Measurements from ENCODE around the gene BRME1. TPM values are rescaled to one million over a fixed set of nuclear protein-coding genes. Genes with fewer than 3 reads are reported as not detected.

BRME1 gene
- total and polyA plus RNA-seq, 2 of the 13 experiments (the other 11 are each of a cell fraction or from before 2014, with no cell fraction given) = 0.74 to 1.5 TPM

DNA sequence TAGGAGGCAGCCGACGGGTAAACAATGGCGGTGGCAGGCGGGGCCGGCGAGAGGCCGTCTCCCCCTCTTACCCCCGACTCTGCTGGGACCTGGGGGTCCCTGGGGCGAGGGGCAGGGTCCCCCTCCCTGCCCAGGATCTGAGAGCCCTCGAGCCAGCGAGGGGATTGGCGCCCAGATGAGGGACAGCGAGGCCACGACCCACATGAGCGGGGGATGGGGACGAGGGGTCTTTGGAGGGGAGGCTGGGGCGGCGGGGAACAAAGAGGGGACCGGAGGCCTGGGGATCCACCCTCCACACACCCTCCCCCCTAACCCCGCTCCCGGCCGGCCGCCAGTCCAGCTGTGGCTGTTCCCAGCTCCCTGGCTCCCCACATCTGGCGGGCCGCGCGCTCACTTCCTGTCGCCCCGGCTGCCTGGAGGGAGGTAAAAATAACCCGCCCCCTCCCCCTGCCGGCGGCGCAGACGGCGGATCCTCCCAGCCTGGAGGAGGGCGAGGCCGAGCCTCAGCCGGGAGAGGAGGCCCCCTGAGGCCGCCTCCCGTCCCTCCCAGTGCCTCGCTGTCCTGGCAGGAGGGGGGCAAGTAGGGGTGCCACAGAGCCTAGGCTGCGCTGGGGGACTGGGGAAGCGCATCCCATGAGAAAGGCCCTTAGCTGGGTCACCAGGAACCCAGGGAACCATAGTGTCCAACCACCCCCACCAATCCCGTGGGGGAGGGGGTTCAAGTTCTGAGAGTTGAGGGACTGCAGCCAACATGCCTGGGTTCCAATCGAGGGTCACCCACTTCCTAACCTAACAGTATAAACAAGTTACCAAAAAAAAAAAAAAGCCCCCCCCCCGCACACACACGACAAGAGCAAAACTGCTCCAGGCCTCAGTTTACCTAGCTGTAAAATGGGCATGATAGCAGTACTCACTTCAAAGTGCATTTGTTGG is 58.2 kb downstream of the BRME1 start (continued):
- TF ChIP-seq, protein P1, sequence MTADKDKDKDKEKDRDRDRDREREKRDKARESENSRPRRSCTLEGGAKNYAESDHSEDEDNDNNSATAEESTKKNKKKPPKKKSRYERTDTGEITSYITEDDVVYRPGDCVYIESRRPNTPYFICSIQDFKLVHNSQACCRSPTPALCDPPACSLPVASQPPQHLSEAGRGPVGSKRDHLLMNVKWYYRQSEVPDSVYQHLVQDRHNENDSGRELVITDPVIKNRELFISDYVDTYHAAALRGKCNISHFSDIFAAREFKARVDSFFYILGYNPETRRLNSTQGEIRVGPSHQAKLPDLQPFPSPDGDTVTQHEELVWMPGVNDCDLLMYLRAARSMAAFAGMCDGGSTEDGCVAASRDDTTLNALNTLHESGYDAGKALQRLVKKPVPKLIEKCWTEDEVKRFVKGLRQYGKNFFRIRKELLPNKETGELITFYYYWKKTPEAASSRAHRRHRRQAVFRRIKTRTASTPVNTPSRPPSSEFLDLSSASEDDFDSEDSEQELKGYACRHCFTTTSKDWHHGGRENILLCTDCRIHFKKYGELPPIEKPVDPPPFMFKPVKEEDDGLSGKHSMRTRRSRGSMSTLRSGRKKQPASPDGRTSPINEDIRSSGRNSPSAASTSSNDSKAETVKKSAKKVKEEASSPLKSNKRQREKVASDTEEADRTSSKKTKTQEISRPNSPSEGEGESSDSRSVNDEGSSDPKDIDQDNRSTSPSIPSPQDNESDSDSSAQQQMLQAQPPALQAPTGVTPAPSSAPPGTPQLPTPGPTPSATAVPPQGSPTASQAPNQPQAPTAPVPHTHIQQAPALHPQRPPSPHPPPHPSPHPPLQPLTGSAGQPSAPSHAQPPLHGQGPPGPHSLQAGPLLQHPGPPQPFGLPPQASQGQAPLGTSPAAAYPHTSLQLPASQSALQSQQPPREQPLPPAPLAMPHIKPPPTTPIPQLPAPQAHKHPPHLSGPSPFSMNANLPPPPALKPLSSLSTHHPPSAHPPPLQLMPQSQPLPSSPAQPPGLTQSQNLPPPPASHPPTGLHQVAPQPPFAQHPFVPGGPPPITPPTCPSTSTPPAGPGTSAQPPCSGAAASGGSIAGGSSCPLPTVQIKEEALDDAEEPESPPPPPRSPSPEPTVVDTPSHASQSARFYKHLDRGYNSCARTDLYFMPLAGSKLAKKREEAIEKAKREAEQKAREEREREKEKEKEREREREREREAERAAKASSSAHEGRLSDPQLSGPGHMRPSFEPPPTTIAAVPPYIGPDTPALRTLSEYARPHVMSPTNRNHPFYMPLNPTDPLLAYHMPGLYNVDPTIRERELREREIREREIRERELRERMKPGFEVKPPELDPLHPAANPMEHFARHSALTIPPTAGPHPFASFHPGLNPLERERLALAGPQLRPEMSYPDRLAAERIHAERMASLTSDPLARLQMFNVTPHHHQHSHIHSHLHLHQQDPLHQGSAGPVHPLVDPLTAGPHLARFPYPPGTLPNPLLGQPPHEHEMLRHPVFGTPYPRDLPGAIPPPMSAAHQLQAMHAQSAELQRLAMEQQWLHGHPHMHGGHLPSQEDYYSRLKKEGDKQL (CRISPR knock-in tag; IDR thresholded peaks at IDR 0.05; ENCODE audit: low read depth) = no peak
- TF ChIP-seq, protein P2, sequence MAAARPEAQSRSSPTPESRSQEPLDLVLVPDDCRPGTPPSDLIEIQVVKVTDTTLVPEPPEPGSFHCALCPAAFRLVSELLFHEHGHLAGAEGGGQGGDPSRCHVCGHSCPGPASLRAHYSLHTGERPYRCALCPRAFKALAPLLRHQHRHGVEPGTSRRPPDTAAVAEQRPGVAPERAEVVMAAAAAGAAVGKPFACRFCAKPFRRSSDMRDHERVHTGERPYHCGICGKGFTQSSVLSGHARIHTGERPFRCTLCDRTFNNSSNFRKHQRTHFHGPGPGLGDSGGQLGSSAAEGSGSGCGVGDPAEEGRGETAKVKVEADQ (CRISPR knock-in tag; IDR thresholded peaks at IDR 0.05; ENCODE audit: borderline replicate concordance) = no peak
- TF ChIP-seq MYC (CRISPR knock-in tag; IDR thresholded peaks at IDR 0.05; ENCODE audit: borderline replicate concordance) = no peak; the same call in 1 of the 2 replicates
- peak; percentile 57 for TF ChIP-seq ZMYM3 (CRISPR knock-in tag; IDR thresholded peaks at IDR 0.05)
- no peak for TF ChIP-seq RORA (CRISPR knock-in tag; IDR thresholded peaks at IDR 0.05)
- TF ChIP-seq ZBTB1 (CRISPR knock-in tag; IDR thresholded peaks at IDR 0.05; ENCODE audit: borderline replicate concordance) = no peak
- no peak for TF ChIP-seq PAWR (CRISPR knock-in tag; IDR thresholded peaks at IDR 0.05; ENCODE audit: borderline replicate concordance)
- TF ChIP-seq RBM39 (IDR thresholded peaks at IDR 0.05; ENCODE audit: low read depth, low read length, poor library complexity, severe bottlenecking) = peak; percentile 51
- TF ChIP-seq ZSCAN29 (CRISPR knock-in tag; conservative IDR thresholded peaks at IDR 0.05) = no peak
- no peak for TF ChIP-seq MIXL1 (CRISPR knock-in tag; IDR thresholded peaks at IDR 0.05)
- peak; percentile 12; the same call in 1 of the 2 replicates for TF ChIP-seq TBX2 (CRISPR knock-in tag; IDR thresholded peaks at IDR 0.05; ENCODE audit: borderline replicate concordance)
- no peak for TF ChIP-seq NFYB (CRISPR knock-in tag; IDR thresholded peaks at IDR 0.05)
- peak; percentile 61 for TF ChIP-seq KDM4B (CRISPR knock-in tag; IDR thresholded peaks at IDR 0.05)
- TF ChIP-seq SAP130 (CRISPR knock-in tag; IDR thresholded peaks at IDR 0.05; ENCODE audit: low read depth) = peak; percentile 73; the same call in 1 of the 2 replicates
- no peak for TF ChIP-seq ZNF567 (CRISPR knock-in tag; IDR thresholded peaks at IDR 0.05; ENCODE audit: borderline replicate concordance)
- no peak for TF ChIP-seq ZSCAN22 (CRISPR knock-in tag; IDR thresholded peaks at IDR 0.05)
- peak; percentile 97 for TF ChIP-seq ZKSCAN5 (CRISPR knock-in tag; IDR thresholded peaks at IDR 0.05)
- TF ChIP-seq, protein P3, sequence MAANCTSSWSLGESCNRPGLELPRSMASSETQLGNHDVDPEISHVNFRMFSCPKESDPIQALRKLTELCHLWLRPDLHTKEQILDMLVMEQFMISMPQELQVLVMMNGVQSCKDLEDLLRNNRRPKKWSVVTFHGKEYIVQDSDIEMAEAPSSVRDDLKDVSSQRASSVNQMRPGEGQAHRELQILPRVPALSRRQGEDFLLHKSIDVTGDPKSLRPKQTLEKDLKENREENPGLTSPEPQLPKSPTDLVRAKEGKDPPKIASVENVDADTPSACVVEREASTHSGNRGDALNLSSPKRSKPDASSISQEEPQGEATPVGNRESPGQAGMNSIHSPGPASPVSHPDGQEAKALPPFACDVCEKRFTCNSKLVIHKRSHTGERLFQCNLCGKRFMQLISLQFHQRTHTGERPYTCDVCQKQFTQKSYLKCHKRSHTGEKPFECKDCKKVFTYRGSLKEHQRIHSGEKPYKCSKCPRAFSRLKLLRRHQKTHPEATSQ (CRISPR knock-in tag; IDR thresholded peaks at IDR 0.05; ENCODE audit: borderline replicate concordance) = no peak
- TF ChIP-seq ZNF558 (CRISPR knock-in tag; IDR thresholded peaks at IDR 0.05; ENCODE audit: borderline replicate concordance) = 0 out of 2 replicates have a peak, but pooled peaks have one; percentile 51
- no peak for TF ChIP-seq SOX6 (IDR thresholded peaks at IDR 0.05)
- no peak for TF ChIP-seq SOX6 (CRISPR knock-in tag; IDR thresholded peaks at IDR 0.05)
- TF ChIP-seq RAD21 (CRISPR knock-in tag; IDR thresholded peaks at IDR 0.05) = no peak; the same call in 1 of the 2 replicates
- no peak for TF ChIP-seq SP1 (IDR thresholded peaks at IDR 0.05)
- no peak for TF ChIP-seq SP1 (CRISPR knock-in tag; IDR thresholded peaks at IDR 0.05)
